Motor neuron (in vitro differentiated cells): ENCODE results near the gene RBFOX2. TPM values are rescaled to one million over a fixed set of nuclear protein-coding genes. Genes with fewer than 3 reads are reported as not detected.

Experiments used
- ATAC-seq, 8 experiments: fragments of 200-7000 bp; cut with Tn5 transposase; replicated peaks in 6 of 8; 2 replicates each; pipeline ENCODE4 v1.8.0; 2021; ENCODE audit warnings: mild to moderate bottlenecking in 8 of 8, moderate library complexity in 8 of 8
- H3K27ac ChIP-seq, 2 donors: fragments of 250-450 bp; sonication (Bioruptor Pico); 2 replicates each; pipeline ENCODE4 v1.9.0; 2021; ENCODE audit warnings: antibody characterized with exemption in 2 of 2, mild to moderate bottlenecking in 2 of 2, moderate library complexity in 1 of 2
- H3K4me1 ChIP-seq, 2 donors: fragments of 250-450 bp; sonication (Bioruptor Pico); replicated peaks in 1 of 2; 2 replicates each; pipeline ENCODE4 v1.6.1; 2021; ENCODE audit warnings: antibody characterized with exemption in 2 of 2, mild to moderate bottlenecking in 2 of 2, moderate library complexity in 1 of 2
- H3K4me3 ChIP-seq, 5 donors: fragments of 250-450 bp; sonication (Bioruptor Pico); 2 replicates each; pipeline ENCODE4 v1.9.0; 2021; ENCODE audit warnings: antibody characterized with exemption in 5 of 5, mild to moderate bottlenecking in 5 of 5, moderate library complexity in 4 of 5
- WGBS, 10 experiments: fragments of 450-650 bp; shearing (Covaris generic); methylation state at CpG; one replicate each; pipeline ENCODE4 v1.0.0; 2022; 5-methylcytosine and 5-hydroxymethylcytosine counted together
- in situ Hi-C, 9 experiments: fragments of 400-800 bp; cut with MboI; loops; one replicate each; pipeline ENCODE4 v1.15.0; 2021; ENCODE audit warnings: low sequenced_read_pairs in 9 of 9, low pct_unique_long_range_greater_than_20kb in 2 of 9; ENCODE audit not compliant: unreplicated experiment in 9 of 9
- total RNA-seq, 8 experiments: library from RNA; unstranded; fragments of 300-600 nt; gene quantifications; 2 replicates each; pipeline versions ENCODE4 v1.2.3 to v1.2.4, GENCODE V29; 2022

RBFOX2 gene
- total RNA-seq, 8 experiments from 2014 or later, result 105 to 229 (median 174) TPM

DNA sequence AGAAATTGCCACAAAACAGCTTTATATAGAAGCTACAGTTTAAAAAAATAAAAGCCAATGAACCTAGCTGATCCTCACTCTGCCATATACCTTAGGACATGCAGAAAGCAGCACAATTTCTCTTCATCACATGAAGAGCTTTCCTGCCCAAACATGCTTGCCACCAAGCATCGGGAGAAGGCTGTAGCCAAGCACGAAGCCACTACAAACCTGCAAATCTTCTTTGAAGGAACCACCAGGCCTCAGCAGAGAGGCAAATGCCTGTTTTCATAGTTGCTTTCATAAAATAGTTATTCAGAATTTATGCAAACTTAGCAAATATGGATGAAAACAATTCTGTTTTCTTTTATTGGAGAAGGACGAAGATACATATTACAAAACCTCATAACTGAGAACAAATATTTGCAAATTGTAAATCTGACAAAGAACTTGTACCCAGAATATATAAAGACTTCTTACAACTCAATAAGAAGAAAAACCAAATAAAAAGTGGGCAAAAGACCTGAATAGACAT lies 100.3 kb downstream of the RBFOX2 start:
- in situ Hi-C loops, result loop anchor here in 1 of 9 experiments (25.0 kb wide), 1 partner anchor 134 kb away; no protein-coding TSS in a partner anchor
- 10 to 100% (median 88%) methylated on average over 2 to 3 of the region's 3 CpGs for whole genome bisulfite sequencing, 10 experiments
- Histone ChIP-seq H3K4me3 (no peak overlapping the region), H3K4me1 (no peaks in the 10 kb centered on the region), H3K27ac (no peak overlapping the region)
- peak in 1 of 8 experiments; percentile 63 for ATAC-seq

DNA sequence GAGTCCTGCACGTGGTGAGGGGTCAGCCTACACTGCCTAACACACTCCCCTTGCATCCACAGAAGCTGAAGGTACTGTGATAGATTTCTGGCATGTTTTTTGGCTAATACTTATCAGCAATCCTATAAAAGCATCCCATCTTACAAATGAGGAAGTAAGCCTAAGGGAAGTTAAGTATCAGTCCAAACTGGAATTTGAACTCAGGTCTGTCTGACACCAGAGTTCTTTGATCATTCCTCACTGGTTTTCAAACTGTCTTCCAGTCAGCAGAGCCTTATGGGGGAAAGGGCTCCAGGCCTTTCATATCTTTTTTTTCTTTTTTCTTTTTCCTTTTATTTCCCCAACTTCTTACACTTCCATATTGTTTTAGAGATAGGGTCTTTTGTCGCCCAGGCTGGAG lies 105.6 kb downstream of the RBFOX2 start:
- 64 to 100% (median 80%) methylated on average over 1 to 2 of the region's 2 CpGs; no CpG with 5 or more reads in 3 of the 10 experiments for WGBS, 10 experiments
- Histone ChIP-seq H3K4me1 (peaks cover 0 to 3% of the 10 kb centered on the region in 2 donors), H3K4me3 (no peak overlapping the region), H3K27ac (no peak overlapping the region)
- ATAC-seq, result no peak
- in situ Hi-C loops, result loop anchor here in 1 of 9 experiments (25.0 kb wide), 1 partner anchor 286 kb away; the partner anchor contains the start of gene APOL6

- Histone ChIP-seq H3K4me3 (no peak overlapping the region), H3K27ac (no peak overlapping the region), H3K4me1 (peaks cover 0 to 3% of the 10 kb centered on the region in 2 donors)
- in situ Hi-C loops, result loop anchor here in 1 of 9 experiments (25.0 kb wide), 1 partner anchor 284 kb away; the partner anchor contains the start of gene APOL6
- peak; percentile 87 to 98 (median 94) for ATAC-seq
Observed at GRCh38 chr22:35921777-35922176, 106.8 kb downstream of the RBFOX2 start.

DNA sequence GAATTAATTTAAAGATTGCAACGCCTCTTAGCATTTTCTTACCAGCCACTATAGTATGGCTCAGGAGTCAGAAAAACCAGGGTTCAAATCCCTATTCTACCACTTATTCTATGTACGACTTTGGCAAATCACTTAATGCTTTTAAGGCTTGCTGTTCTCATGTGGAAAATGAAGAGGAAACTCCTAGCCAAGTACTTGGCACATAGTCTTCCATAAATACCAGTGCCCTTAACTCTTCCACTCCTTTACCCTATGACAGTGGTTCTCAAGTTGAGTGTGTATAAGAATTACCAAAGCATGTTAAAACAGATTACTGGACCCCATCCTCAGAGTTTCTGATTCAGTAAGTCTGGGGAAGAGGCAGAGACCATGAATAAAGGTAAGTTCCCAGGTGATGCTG lies 107.6 kb downstream of the RBFOX2 start:
- no peak overlapping the region for H3K27ac ChIP-seq
- peaks cover 2 to 3% of the 10 kb centered on the region in 2 donors for H3K4me1 ChIP-seq
- in situ Hi-C loops, result loop anchor here in 1 of 9 experiments (25.0 kb wide), 1 partner anchor 284 kb away; the partner anchor contains the start of gene APOL6
- ATAC-seq, result no peak
- WGBS, 10 experiments, result 16 to 100% (median 71%) methylated on average over 1 to 2 of the region's 2 CpGs; no CpG with 5 or more reads in 3 of the 10 experiments
- H3K4me3 ChIP-seq, result no peak overlapping the region

DNA sequence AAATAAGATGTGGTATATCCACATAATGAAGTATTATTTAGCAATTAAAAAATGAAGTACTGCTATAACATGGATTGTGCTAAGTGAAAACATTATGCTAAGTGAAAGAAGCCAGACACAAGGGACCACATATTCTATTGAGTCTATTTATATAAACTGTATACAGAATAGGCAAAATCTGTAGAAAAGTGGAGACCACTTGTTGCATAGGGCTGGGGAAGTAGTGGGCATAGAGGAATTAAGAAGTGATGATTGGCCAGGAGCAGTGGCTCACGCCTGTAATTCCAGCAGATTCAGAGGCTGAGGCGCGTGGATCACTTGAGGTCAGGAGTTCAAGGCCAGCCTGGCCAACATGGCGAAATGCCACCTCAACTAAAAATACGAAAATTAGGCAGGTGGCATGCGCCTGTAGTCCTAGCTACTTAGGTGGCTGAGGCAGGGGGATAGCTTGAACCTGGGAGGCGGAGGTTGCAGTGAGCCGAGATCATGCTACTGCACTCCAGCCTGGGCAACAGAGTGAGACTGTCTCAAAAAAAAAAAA lies 109.6 kb downstream of the RBFOX2 start:
- ATAC-seq, result no peak
- Histone ChIP-seq H3K4me1 (peaks cover 12 to 14% of the 10 kb centered on the region in 2 donors), H3K27ac (no peak overlapping the region), H3K4me3 (no peak overlapping the region)
- 80 to 100% (median 94%) methylated on average over 1 to 8 of the region's 8 CpGs; no CpG with 5 or more reads in 2 of the 10 experiments for WGBS, 10 experiments
- in situ Hi-C loops, result loop anchor here in 1 of 9 experiments (25.0 kb wide), 1 partner anchor 282 kb away; the partner anchor contains the start of gene APOL6

- H3K27ac ChIP-seq, result no peak overlapping the region
- in situ Hi-C loops, result loop anchor here in 1 of 9 experiments (25.0 kb wide), 1 partner anchor 281 kb away; the partner anchor contains the start of gene APOL6
- peaks cover 16 to 19% of the 10 kb centered on the region in 2 donors for H3K4me1 ChIP-seq
- H3K4me3 ChIP-seq, result no peak overlapping the region
- ATAC-seq, result peak in 1 of 8 experiments; percentile 17
- 28 to 80% (median 55%) methylated on average over 1 to 3 of the region's 3 CpGs; no CpG with 5 or more reads in 1 of the 10 experiments for WGBS, 10 experiments
Observed at GRCh38 chr22:35918456-35918855, 110.2 kb downstream of the RBFOX2 start.

DNA sequence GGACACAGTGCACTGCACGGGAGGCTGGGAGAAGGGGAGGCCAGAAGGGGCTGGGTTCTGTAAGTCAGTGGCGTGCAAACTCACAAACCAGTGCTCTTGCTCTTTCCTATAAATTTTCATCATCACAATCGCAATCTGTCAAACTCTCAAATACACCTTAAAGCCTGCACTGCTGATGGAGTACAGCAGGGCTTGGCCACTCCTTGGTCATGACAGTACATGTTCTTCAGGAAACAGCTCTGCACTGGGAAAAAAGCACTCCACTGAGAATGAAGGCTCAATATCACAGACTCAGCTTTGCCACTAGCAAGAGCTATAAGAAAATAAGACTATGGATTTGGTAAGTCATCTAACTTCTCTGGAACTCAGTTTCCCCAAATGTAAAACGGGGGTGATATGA lies 111.0 kb downstream of the RBFOX2 start:
- H3K27ac ChIP-seq, result no peak overlapping the region
- in situ Hi-C loops, result loop anchor here in 1 of 9 experiments (25.0 kb wide), 1 partner anchor 280 kb away; the partner anchor contains the start of gene APOL6
- peaks cover 16 to 19% of the 10 kb centered on the region in 2 donors for H3K4me1 ChIP-seq
- WGBS, 10 experiments, result 33 to 100% (median 89%) methylated on average over 1 to 4 of the region's 4 CpGs; no CpG with 5 or more reads in 1 of the 10 experiments
- ATAC-seq, result no peak
- no peak overlapping the region for H3K4me3 ChIP-seq

DNA sequence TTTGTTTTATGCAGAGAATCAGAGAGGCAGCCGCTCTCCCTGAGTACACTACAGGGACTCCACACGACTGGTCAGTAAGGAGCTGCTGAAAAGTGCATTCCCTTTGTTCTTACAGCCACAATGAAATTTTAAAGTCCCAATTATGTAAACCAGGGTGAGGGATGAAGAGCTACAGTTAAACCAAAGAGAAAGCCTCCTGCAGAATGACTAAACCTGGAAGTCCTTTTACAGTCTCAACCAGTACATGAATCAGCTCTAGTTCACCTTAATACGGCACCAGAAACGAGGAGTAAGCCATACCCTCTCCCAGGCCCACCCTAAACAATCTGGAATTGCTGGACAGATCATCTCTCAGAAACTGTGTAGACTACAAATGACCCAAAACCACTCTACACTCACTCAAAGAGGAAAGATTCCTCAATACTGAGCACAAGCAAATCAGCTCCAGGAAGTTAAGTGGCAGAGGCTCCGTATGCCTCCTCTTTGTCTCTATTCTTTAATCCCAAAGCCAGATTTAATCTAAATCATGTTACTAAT lies 113.1 kb downstream of the RBFOX2 start:
- H3K4me3 ChIP-seq, result peak overlapping the region in 3 of 5 donors; percentile 46 to 52 (median 49)
- peak in 6 of 8 experiments; percentile 20 to 39 (median 21) for ATAC-seq
- in situ Hi-C loops, result loop anchor here in 1 of 9 experiments (25.0 kb wide), 1 partner anchor 278 kb away; the partner anchor contains the start of gene APOL6
- H3K27ac ChIP-seq, result peak overlapping the region in 1 of 2 donors; percentile 51
- H3K4me1 ChIP-seq, result peaks cover 16 to 19% of the 10 kb centered on the region in 2 donors
- WGBS, 10 experiments, result 0 to 54% (median 16%) methylated on average over 1 to 5 of the region's 5 CpGs; no CpG with 5 or more reads in 4 of the 10 experiments

GRCh38 chr22:35914665-35915476 lies 113.8 kb downstream of the RBFOX2 start:
- ATAC-seq, result peak; percentile 91 to 99 (median 97)
- Histone ChIP-seq H3K4me3 (peak overlapping the region; percentile 34 to 52 (median 46)), H3K4me1 (peaks cover 16 to 19% of the 10 kb centered on the region in 2 donors), H3K27ac (peak overlapping the region; percentile 7 to 51)
- 0 to 13% (median 2%) methylated on average over 2 to 9 of the region's 9 CpGs; no CpG with 5 or more reads in 1 of the 10 experiments for WGBS, 10 experiments
- in situ Hi-C loops, result loop anchor here in 1 of 9 experiments (25.0 kb wide), 1 partner anchor 278 kb away; the partner anchor contains the start of gene APOL6

DNA sequence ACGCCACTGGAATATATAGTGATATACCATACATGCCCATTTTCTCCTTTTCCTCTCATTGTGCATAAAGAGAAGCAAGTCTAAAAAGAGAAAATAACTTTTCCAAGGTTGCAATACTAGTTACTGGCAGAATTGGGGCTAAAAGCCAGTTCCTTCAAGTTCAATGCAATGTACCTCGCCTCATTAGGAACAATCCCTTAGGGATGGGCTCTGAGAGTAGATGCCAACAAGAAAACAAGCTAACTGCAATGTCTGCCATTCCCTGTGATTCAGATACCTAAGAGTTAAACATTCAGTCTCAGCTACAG lies 114.3 kb downstream of the RBFOX2 start:
- WGBS, 10 experiments, result 0 to 44% (median 17%) methylated on average over 1 to 2 of the region's 2 CpGs; no CpG with 5 or more reads in 1 of the 10 experiments
- in situ Hi-C loops, result loop anchor here in 1 of 9 experiments (25.0 kb wide), 1 partner anchor 277 kb away; the partner anchor contains the start of gene APOL6
- Histone ChIP-seq H3K4me1 (peaks cover 16 to 19% of the 10 kb centered on the region in 2 donors), H3K27ac (peak overlapping the region in 1 of 2 donors; percentile 49), H3K4me3 (peak overlapping the region; percentile 34 to 52 (median 46))
- no peak for ATAC-seq

GRCh38 chr22:35913925-35914324 lies 114.7 kb downstream of the RBFOX2 start:
- 67 to 100% (median 96%) methylated on average over 1 of the region's 1 CpG; no CpG with 5 or more reads in 4 of the 10 experiments for WGBS, 10 experiments
- in situ Hi-C loops, result loop anchor here in 1 of 9 experiments (25.0 kb wide), 1 partner anchor 277 kb away; the partner anchor contains the start of gene APOL6
- ATAC-seq, result peak in 1 of 8 experiments; percentile 3
- Histone ChIP-seq H3K4me3 (peak overlapping the region in 3 of 5 donors; percentile 46 to 52 (median 49)), H3K4me1 (peaks cover 16 to 19% of the 10 kb centered on the region in 2 donors), H3K27ac (peak overlapping the region in 1 of 2 donors; percentile 49)

DNA sequence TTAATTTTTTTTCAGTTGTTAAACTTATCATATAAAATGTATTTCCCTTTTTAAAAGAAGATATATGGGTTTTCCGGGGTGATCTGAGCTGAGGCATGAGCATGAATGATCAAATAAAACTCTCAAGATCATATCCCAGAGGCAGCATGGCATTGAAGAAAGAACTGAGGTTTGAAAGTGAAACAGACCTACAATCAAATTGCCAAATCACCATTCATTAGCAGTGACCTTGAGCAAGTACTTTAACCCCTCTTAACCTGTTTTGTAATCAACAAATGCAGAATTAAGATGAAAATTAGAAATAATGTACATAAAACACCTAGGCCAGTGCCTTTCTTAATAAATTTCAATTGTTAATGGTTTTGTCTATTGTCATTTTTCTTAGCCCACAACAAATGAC lies 116.0 kb downstream of the RBFOX2 start:
- H3K27ac ChIP-seq, result no peak overlapping the region
- in situ Hi-C loops, result loop anchor here in 1 of 9 experiments (25.0 kb wide), 1 partner anchor 275 kb away; the partner anchor contains the start of gene APOL6

More for the DNA sequence above, 116.0 kb downstream of the RBFOX2 start:
- 50 to 100% (median 87%) methylated on average over 1 of the region's 1 CpG; no CpG with 5 or more reads in 2 of the 10 experiments for WGBS, 10 experiments
- no peak for ATAC-seq
- Histone ChIP-seq H3K4me3 (no peak overlapping the region), H3K4me1 (peaks cover 16% of the 10 kb centered on the region in 2 donors)
